Measurements from ENCODE around the gene TRAK1. TPM values are rescaled to one million over a fixed set of nuclear protein-coding genes. Genes with fewer than 3 reads are reported as not detected.

The TRAK1 gene
- total and polyA plus RNA-seq, 4 donors: 18.2 to 65.4 (median 32.5) TPM

GRCh38 chr3:42220436-42221121 is 129.4 kb downstream of the TRAK1 start:
- Histone ChIP-seq H3K4me3 (no peak overlapping the region), H3K9ac (ENCODE audit: insufficient read depth in 1 of 2, low read length in 2 of 2) (no peak overlapping the region), H3K27me3 (ENCODE audit: control insufficient read depth in 3 of 3, insufficient read depth in 3 of 3, low read length in 2 of 3) (no peaks in the 10 kb centered on the region), H3K4me1 (ENCODE audit: control insufficient read depth in 5 of 5, insufficient read depth in 5 of 5, low read length in 5 of 5) (peaks cover 0 to 3% (median 0%) of the 10 kb centered on the region in 5 donors), H3K27ac (ENCODE audit: low read depth in 1 of 2, low read length in 1 of 2) (no peak overlapping the region), H3K9me3 (ENCODE audit: control insufficient read depth in 4 of 4, insufficient read depth in 3 of 4, low read length in 3 of 4) (peaks cover 0 to 1% (median 0%) of the 10 kb centered on the region in 4 donors), H3K36me3 (ENCODE audit: control insufficient read depth in 4 of 4, insufficient read depth in 4 of 4, low read length in 4 of 4) (peaks cover 0 to 29% (median 7%) of the 10 kb centered on the region in 4 donors)
- ATAC-seq (ENCODE audit: insufficient read depth, low FRiP score) (no peak), DNase-seq (no peak)
- TF ChIP-seq CTCF (IDR thresholded peaks at IDR 0.05; ENCODE audit: control extremely low read depth, extremely low read depth): no peak
- 93 to 97% methylated on average over 17 of the region's 17 CpGs for WGBS, 2 donors

GRCh38 chr3:42222942-42223693 is 132.0 kb downstream of the TRAK1 start:
- no peaks in the 10 kb centered on the region for H3K27me3 ChIP-seq (ENCODE audit: control insufficient read depth in 3 of 3, insufficient read depth in 3 of 3, low read length in 2 of 3)
- H3K4me1 ChIP-seq (ENCODE audit: control insufficient read depth in 5 of 5, insufficient read depth in 5 of 5, low read length in 5 of 5): peaks cover 0 to 3% (median 0%) of the 10 kb centered on the region in 5 donors
- ATAC-seq (ENCODE audit: insufficient read depth, low FRiP score): no peak
- H3K36me3 ChIP-seq (ENCODE audit: control insufficient read depth in 4 of 4, insufficient read depth in 4 of 4, low read length in 4 of 4): peaks cover 0 to 28% (median 7%) of the 10 kb centered on the region in 4 donors
- WGBS, 2 donors: 93 to 94% methylated on average over 31 of the region's 31 CpGs
- no peak for DNase-seq
- no peak overlapping the region for H3K27ac ChIP-seq (ENCODE audit: low read depth in 1 of 2, low read length in 1 of 2)
- TF ChIP-seq CTCF (IDR thresholded peaks at IDR 0.05; ENCODE audit: control extremely low read depth, extremely low read depth): no peak
- no peak overlapping the region for H3K9ac ChIP-seq (ENCODE audit: insufficient read depth in 1 of 2, low read length in 2 of 2)
- H3K4me3 ChIP-seq: no peak overlapping the region
- H3K9me3 ChIP-seq (ENCODE audit: control insufficient read depth in 4 of 4, insufficient read depth in 3 of 4, low read length in 3 of 4): peaks cover 0 to 1% (median 0%) of the 10 kb centered on the region in 4 donors

- TF ChIP-seq CTCF (IDR thresholded peaks at IDR 0.05; ENCODE audit: control extremely low read depth, extremely low read depth): no peak
- no peak overlapping the region for H3K9ac ChIP-seq (ENCODE audit: insufficient read depth in 1 of 2, low read length in 2 of 2)
- peaks cover 0 to 3% (median 0%) of the 10 kb centered on the region in 5 donors for H3K4me1 ChIP-seq (ENCODE audit: control insufficient read depth in 5 of 5, insufficient read depth in 5 of 5, low read length in 5 of 5)
- H3K9me3 ChIP-seq (ENCODE audit: control insufficient read depth in 4 of 4, insufficient read depth in 3 of 4, low read length in 3 of 4): peaks cover 0 to 1% (median 0%) of the 10 kb centered on the region in 4 donors
- ATAC-seq (ENCODE audit: insufficient read depth, low FRiP score) (no peak), DNase-seq (no peak)
- H3K27ac ChIP-seq (ENCODE audit: low read depth in 1 of 2, low read length in 1 of 2): no peak overlapping the region
- WGBS, 2 donors: 85 to 94% methylated on average over 9 of the region's 9 CpGs
- H3K4me3 ChIP-seq: no peak overlapping the region
- H3K27me3 ChIP-seq (ENCODE audit: control insufficient read depth in 3 of 3, insufficient read depth in 3 of 3, low read length in 2 of 3): no peaks in the 10 kb centered on the region
- H3K36me3 ChIP-seq (ENCODE audit: control insufficient read depth in 4 of 4, insufficient read depth in 4 of 4, low read length in 4 of 4): peaks cover 0 to 28% (median 6%) of the 10 kb centered on the region in 4 donors
Measured at GRCh38 chr3:42224178-42224577, 133.0 kb downstream of the TRAK1 start.

Data from lung (tissue), 12 donors.